ENCODE results near the gene OR2D2. TPM values are rescaled to one million over a fixed set of nuclear protein-coding genes. Genes with fewer than 3 reads are reported as not detected.

OR2D2 gene
- total and polyA plus RNA-seq, 2 experiments from 2014 or later: 0.24 TPM

GRCh38 chr11:6894097-6894496 lies 1.8 kb upstream of the OR2D2 start:
- H3K9me2 ChIP-seq (ENCODE audit: insufficient read depth): no peaks in the 10 kb centered on the region
- no peaks in the 10 kb centered on the region for H3K36me3 Mint-ChIP-seq (ENCODE audit: low read depth)
- no peaks in the 10 kb centered on the region for H3F3A ChIP-seq (replicated peaks; ENCODE audit: low read depth)
- H4K20me1 ChIP-seq (replicated peaks; ENCODE audit: insufficient read depth): no peaks in the 10 kb centered on the region
- H3K4me1 ChIP-seq (ENCODE audit: insufficient read depth): no peaks in the 10 kb centered on the region
- no peak overlapping the region for H3K4me2 ChIP-seq
- peak; percentile 62 for ATAC-seq
- no peak overlapping the region for H3K4me3 ChIP-seq
- peak; percentile 39 for DNase-seq (ENCODE audit: low spot score)
- H3K4me1 Mint-ChIP-seq: no peaks in the 10 kb centered on the region
- no peaks in the 10 kb centered on the region for H3K27me3 Mint-ChIP-seq (ENCODE audit: insufficient read depth, low read depth, poor library complexity)
- no peak overlapping the region for H3K27ac ChIP-seq (ENCODE audit: low read depth)
- H3K27ac Mint-ChIP-seq: no peak overlapping the region
- no peak overlapping the region for H2AFZ ChIP-seq
- H3K79me2 ChIP-seq (replicated peaks; ENCODE audit: insufficient read depth): no peaks in the 10 kb centered on the region
- TF ChIP-seq ETS1 (IDR thresholded peaks at IDR 0.05) (no peak), POLR2AphosphoS5 (IDR thresholded peaks at IDR 0.05; ENCODE audit: low read depth) (no peak), CTCF (conservative IDR thresholded peaks at IDR 0.05; ENCODE audit: low read depth in 2 of 2) (peak; percentile 14 to 25; a peak in 2 of 4 replicates), EZH2phosphoT487 (IDR thresholded peaks at IDR 0.05; ENCODE audit: unreplicated experiment) (no peak), ZNF114 (CRISPR knock-in tag; IDR thresholded peaks at IDR 0.05) (no peak)
- H3K4me3 Mint-ChIP-seq: no peak overlapping the region
- H3K36me3 ChIP-seq (ENCODE audit: insufficient read depth): no peaks in the 10 kb centered on the region
- H3K27me3 ChIP-seq (ENCODE audit: insufficient read depth): no peaks in the 10 kb centered on the region
- H3K9me3 Mint-ChIP-seq: no peaks in the 10 kb centered on the region

- H3K9me3 Mint-ChIP-seq: no peaks in the 10 kb centered on the region; the same call in 1 of the 3 replicates
- no peak overlapping the region for H3K27ac ChIP-seq (ENCODE audit: low read depth)
- no peak for TF ChIP-seq CREB1 (CRISPR knock-in tag; IDR thresholded peaks at IDR 0.05; ENCODE audit: low read depth)
- TF ChIP-seq EZH2 (IDR thresholded peaks at IDR 0.05; ENCODE audit: low read depth, unreplicated experiment): no peak
- no peak for TF ChIP-seq NANOG (IDR thresholded peaks at IDR 0.05; ENCODE audit: borderline replicate concordance)
- TF ChIP-seq STAT1 (IDR thresholded peaks at IDR 0.05; ENCODE audit: unreplicated experiment): no peak
- no peak for TF ChIP-seq EZH2phosphoT487 (IDR thresholded peaks at IDR 0.05; ENCODE audit: unreplicated experiment)
- TF ChIP-seq ZNF462 (CRISPR knock-in tag; IDR thresholded peaks at IDR 0.05): no peak
- no peak for TF ChIP-seq ZNF331 (CRISPR knock-in tag; IDR thresholded peaks at IDR 0.05; ENCODE audit: low read depth)
- TF ChIP-seq ETS1 (IDR thresholded peaks at IDR 0.05): no peak
Observed at GRCh38 chr11:6889835-6890234, 2.5 kb downstream of the OR2D2 start.

More at GRCh38 chr11:6889835-6890234, 2.5 kb downstream of the OR2D2 start:
- H3F3A ChIP-seq (replicated peaks; ENCODE audit: low read depth): no peaks in the 10 kb centered on the region
- DNase-seq (ENCODE audit: low spot score) (no peak), ATAC-seq (no peak)
- no peaks in the 10 kb centered on the region for H3K79me2 ChIP-seq (replicated peaks; ENCODE audit: insufficient read depth)
- no peaks in the 10 kb centered on the region for H3K4me1 ChIP-seq (ENCODE audit: insufficient read depth)
- no peaks in the 10 kb centered on the region for H3K36me3 ChIP-seq (ENCODE audit: insufficient read depth)
- no peak overlapping the region for H3K4me2 ChIP-seq
- H4K20me1 ChIP-seq (replicated peaks; ENCODE audit: insufficient read depth): no peaks in the 10 kb centered on the region
- no peaks in the 10 kb centered on the region for H3K9me2 ChIP-seq (ENCODE audit: insufficient read depth)
- Mint-ChIP-seq H3K4me3 (no peak overlapping the region), H3K4me1 (no peaks in the 10 kb centered on the region), H3K36me3 (ENCODE audit: low read depth) (no peaks in the 10 kb centered on the region), H3K27me3 (ENCODE audit: insufficient read depth, low read depth, poor library complexity) (no peaks in the 10 kb centered on the region), H3K27ac (no peak overlapping the region)
- H3K4me3 ChIP-seq: no peak overlapping the region
- no peaks in the 10 kb centered on the region for H3K27me3 ChIP-seq (ENCODE audit: insufficient read depth)
- no peak overlapping the region for H2AFZ ChIP-seq
